Memory B cell (primary cell): Measurements from ENCODE around the gene GGA1.

Source experiments
- ATAC-seq: fragments of 150-1000 bp; cut with Tn5 transposase; 2 replicates; pipeline ENCODE4 v1.10.0; 2021; ENCODE audit warnings: low read depth, mild to moderate bottlenecking, moderate library complexity
- DNase-seq, 2 donors: peaks; one replicate each; pipeline ENCODE4 v3.0.0; 2022; ENCODE audit warnings: low spot score in 2 of 2
- H3K27ac Mint-ChIP-seq: one replicate; pipeline ENCODE4 v1.8.0; 2022; ENCODE audit warnings: mild to moderate bottlenecking, moderate library complexity, mixed read lengths
- H3K27me3 Mint-ChIP-seq: one replicate; pipeline ENCODE4 v1.8.0; 2022; ENCODE audit warnings: mixed read lengths
- H3K36me3 Mint-ChIP-seq: one replicate; pipeline ENCODE4 v1.8.0; 2022; ENCODE audit warnings: mild to moderate bottlenecking, mixed read lengths
- H3K4me1 Mint-ChIP-seq: one replicate; pipeline ENCODE4 v1.8.0; 2022; ENCODE audit warnings: mixed read lengths
- H3K4me3 Mint-ChIP-seq: one replicate; pipeline ENCODE4 v1.8.0; 2022; ENCODE audit warnings: mild to moderate bottlenecking, moderate library complexity, mixed read lengths
- H3K9me3 Mint-ChIP-seq: one replicate; pipeline ENCODE4 v1.8.0; 2022; ENCODE audit warnings: mixed read lengths

GGA1 gene

DNA sequence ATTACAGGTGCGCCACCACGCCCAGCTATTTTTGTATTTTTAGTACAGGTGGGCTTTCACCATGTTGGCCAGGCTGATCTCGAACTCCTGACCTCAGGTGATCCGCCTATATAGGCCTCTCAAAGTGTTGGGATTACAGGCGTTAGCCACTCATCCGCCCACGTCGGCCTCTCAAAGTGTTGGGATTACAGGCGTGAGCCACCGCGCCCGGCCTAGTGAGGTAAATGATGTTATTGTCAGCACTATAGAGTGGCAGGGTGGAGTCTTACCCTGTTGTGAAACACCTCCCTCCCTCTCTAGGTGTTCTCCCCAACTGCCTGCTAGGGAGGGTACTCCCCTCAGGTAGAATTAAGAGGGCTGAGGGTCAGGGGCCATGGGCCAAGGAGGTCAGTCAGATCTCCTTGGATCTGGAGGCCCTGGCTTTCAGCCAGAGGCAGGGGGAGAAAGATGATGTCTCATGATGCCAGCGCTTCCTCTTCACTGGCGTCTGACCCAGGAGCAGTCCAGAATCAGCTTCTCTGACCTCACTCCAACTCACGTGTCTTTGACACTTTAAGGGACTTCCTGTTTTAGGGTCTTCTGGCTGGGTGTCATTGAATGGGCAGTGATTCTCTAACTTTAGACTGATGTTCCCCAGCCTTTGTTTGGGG lies 2.0 kb downstream of the GGA1 start:
- Mint-ChIP-seq H3K4me3 (peak overlapping the region; percentile 86), H3K27me3 (peaks cover under 1% of the 10 kb centered on the region), H3K27ac (peak overlapping the region; percentile 31), H3K4me1 (peaks cover 15% of the 10 kb centered on the region), H3K9me3 (no peaks in the 10 kb centered on the region), H3K36me3 (peaks cover 6% of the 10 kb centered on the region)
- ATAC-seq: no peak
- no peak for DNase-seq

DNA sequence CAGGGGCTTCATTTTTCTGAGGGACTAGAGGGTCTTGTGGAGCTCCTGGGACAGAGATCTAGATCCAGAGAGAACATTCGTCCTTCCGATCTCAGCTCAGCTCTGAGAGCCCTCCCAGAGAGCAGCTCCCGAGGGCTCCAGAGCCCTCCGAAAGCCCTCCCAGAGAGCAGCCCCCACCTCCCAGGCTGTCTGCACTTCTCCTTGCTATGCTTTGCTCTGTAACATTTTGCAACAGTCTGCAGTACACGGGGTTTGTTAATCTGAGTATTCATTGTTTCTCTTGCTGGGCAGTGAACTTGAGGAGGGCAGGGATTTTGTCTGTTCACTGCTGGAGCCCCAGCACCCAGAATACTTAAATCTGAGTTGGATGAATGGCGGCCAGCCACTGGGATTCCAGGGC lies 2.6 kb downstream of the GGA1 start:
- H3K27me3 Mint-ChIP-seq: no peaks in the 10 kb centered on the region
- no peaks in the 10 kb centered on the region for H3K9me3 Mint-ChIP-seq
- ATAC-seq (no peak), DNase-seq (no peak)
- H3K4me1 Mint-ChIP-seq: peaks cover 18% of the 10 kb centered on the region
- no peak overlapping the region for H3K4me3 Mint-ChIP-seq
- peaks cover 6% of the 10 kb centered on the region for H3K36me3 Mint-ChIP-seq
- no peak overlapping the region for H3K27ac Mint-ChIP-seq

DNA sequence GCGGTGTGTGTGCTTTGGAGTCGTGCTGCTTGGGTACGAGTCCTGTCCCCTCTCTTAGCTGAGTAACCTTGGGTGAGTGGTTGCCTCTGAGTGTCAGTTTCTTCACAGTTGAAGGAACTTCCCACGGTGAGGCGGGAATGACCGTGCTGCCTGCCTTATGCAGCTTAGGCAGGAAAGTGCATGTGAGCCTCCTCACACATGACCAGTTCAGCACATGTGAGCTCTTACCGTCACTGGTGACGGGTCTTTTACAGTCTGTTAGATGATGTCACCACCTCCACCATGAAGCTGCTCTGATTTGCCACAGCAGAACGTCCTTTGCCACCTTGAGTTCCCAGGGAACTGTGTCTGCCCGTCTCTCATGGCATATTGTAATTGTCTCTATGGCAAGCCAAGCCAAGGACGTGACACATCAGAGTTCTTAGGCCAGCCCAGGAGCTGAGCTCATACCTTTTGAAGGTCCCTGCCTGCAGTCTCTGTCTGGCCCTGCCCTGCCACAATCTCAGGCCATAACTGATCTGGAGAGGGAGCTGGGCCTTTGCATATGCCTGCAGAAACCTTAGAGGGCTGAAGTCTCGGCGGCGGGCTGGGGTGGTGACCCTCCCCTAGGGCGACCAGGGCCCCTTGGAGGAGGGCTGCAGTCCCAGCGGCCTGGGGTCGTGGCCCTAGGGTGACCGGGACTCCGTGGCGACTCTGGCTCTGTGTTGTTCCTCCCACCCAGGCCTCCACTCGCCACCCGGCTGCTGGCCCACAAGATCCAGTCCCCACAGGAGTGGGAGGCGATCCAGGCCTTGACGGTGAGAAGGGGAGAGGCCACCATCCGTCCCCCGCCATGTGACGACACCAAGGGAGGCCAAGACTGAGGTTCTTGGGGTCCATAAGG lies 7.8 kb downstream of the GGA1 start:
- no peaks in the 10 kb centered on the region for H3K9me3 Mint-ChIP-seq
- H3K36me3 Mint-ChIP-seq: peaks cover 12% of the 10 kb centered on the region
- ATAC-seq (peak; percentile 59), DNase-seq (no peak)
- H3K4me1 Mint-ChIP-seq: peaks cover 27% of the 10 kb centered on the region
- no peaks in the 10 kb centered on the region for H3K27me3 Mint-ChIP-seq
- H3K4me3 Mint-ChIP-seq: no peak overlapping the region
- peak overlapping the region; percentile 80 for H3K27ac Mint-ChIP-seq

DNA sequence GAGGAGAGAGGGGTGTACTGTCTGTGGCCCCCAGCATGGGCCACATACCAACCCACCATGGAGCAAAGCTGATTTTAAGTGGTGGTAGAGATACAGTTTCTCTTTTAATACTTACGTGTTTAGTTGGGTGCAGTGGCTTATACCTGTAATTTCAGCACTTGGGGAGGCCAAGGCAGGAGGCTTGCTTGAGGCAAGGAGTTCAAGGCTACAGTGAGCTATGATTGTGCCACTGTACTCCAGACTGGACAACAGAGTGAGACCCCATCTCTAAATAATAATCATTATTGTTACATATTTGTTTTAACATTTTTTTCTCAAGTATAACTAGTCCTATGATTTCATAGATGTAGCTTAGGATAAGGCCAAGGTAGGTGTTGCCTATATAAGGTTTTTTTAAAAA lies 8.8 kb downstream of the GGA1 start:
- Mint-ChIP-seq H3K4me3 (no peak overlapping the region), H3K4me1 (peaks cover 28% of the 10 kb centered on the region), H3K36me3 (peaks cover 12% of the 10 kb centered on the region), H3K9me3 (no peaks in the 10 kb centered on the region), H3K27me3 (no peaks in the 10 kb centered on the region), H3K27ac (peak overlapping the region; percentile 87)
- ATAC-seq (no peak), DNase-seq (no peak)

DNA sequence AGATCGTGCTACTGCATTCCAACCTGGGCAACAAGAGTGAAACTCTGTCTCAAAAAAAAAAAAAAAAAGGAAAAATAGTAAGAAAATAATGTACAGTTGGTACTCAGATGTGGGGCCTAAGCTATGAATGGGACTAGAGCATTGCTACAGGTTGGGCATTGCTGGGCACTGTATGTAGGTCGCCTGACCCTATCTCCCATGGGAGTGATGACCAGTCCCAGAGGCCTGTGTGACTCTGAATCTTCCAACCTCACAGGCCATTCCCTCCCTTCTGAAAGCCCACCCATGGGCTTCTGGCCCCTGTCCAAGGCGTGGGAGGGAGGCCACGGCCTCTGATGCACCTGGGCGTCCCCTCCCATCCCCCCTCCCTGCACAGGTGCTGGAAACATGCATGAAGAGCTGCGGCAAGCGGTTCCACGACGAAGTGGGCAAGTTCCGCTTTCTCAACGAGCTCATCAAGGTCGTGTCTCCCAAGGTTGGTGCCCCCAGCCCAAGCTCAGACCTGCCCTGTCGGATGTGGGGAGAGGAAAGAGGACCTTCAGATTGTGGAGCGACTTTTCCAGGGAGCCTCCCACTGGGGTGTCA lies 9.5 kb downstream of the GGA1 start:
- H3K27me3 Mint-ChIP-seq: no peaks in the 10 kb centered on the region
- DNase-seq: peak; percentile 55 to 68
- H3K36me3 Mint-ChIP-seq: peaks cover 12% of the 10 kb centered on the region
- H3K9me3 Mint-ChIP-seq: no peaks in the 10 kb centered on the region
- H3K4me1 Mint-ChIP-seq: peaks cover 28% of the 10 kb centered on the region
- ATAC-seq: peak; percentile 86
- peak overlapping the region; percentile 87 for H3K27ac Mint-ChIP-seq
- peak overlapping the region; percentile 67 for H3K4me3 Mint-ChIP-seq

DNA sequence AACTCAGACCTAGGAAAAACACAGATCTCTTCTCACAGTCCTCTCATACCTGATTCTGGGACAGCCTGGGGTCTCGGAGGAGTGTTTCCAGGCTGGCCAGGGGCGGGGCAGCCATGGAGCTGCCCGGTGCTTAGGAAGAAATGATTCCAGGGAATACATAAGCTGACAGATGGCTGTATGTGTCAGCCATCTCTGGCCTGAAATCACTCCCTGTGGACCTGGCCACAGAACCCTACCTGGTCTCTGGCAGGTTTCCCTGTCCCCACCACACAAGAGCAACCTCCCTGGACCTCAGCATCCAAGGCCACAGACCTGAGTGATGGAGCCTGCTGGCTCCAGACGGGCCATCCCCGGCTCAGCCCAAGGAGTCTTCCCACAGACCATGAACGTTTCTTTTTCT lies 10.0 kb downstream of the GGA1 start:
- Mint-ChIP-seq H3K27ac (peak overlapping the region; percentile 87), H3K9me3 (no peaks in the 10 kb centered on the region), H3K4me1 (peaks cover 29% of the 10 kb centered on the region), H3K4me3 (peak overlapping the region; percentile 67), H3K27me3 (no peaks in the 10 kb centered on the region), H3K36me3 (peaks cover 11% of the 10 kb centered on the region)
- ATAC-seq (no peak), DNase-seq (no peak)

DNA sequence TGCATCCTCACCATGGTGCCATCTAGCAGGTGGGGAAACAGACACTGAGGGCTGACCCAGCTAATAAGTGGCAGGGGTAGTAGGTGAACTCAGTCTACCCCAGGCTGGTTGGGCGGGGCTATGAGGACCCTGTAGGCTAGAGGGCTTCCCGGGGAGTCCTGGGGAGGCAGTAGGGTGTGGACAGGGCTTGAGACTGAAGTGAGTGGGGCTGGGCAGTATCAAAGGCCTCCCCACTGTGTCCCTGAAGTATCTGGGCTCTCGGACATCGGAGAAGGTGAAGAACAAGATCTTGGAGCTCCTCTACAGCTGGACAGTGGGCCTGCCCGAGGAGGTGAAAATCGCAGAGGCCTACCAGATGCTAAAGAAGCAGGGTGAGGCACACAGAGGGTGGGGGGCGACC lies 11.4 kb downstream of the GGA1 start:
- Mint-ChIP-seq H3K36me3 (peaks cover 11% of the 10 kb centered on the region), H3K9me3 (no peaks in the 10 kb centered on the region), H3K4me1 (peaks cover 36% of the 10 kb centered on the region), H3K4me3 (no peak overlapping the region), H3K27me3 (no peaks in the 10 kb centered on the region), H3K27ac (peak overlapping the region; percentile 87)
- DNase-seq (no peak), ATAC-seq (no peak)

DNA sequence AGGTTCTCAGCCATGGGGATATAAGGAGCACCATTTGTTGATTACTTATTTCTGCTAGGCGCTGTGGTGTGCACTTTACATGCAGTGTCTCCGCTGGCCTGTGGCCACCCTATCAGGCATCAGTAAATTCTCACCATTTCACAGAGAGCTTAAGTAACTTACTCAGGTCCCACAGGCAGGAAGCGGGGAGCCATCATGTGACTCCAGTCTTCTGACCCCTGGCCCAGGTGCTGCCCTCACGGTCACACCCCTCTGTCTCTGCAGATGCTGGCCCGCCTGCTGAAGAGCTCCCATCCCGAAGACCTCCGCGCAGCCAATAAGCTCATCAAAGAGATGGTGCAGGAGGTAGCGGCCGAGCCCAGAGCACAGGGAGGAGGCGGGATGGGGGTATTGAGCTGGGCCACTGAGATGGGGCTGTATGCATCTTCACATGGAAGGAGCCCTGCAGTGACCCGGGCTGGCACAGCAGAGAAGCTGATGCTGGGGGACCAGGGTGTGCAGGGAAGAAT lies 12.8 kb downstream of the GGA1 start:
- DNase-seq (no peak), ATAC-seq (no peak)
- H3K36me3 Mint-ChIP-seq: peaks cover 15% of the 10 kb centered on the region
- H3K4me1 Mint-ChIP-seq: peaks cover 39% of the 10 kb centered on the region
- H3K4me3 Mint-ChIP-seq: peak overlapping the region; percentile 14
- H3K9me3 Mint-ChIP-seq: no peaks in the 10 kb centered on the region
- no peaks in the 10 kb centered on the region for H3K27me3 Mint-ChIP-seq
- H3K27ac Mint-ChIP-seq: no peak overlapping the region

DNA sequence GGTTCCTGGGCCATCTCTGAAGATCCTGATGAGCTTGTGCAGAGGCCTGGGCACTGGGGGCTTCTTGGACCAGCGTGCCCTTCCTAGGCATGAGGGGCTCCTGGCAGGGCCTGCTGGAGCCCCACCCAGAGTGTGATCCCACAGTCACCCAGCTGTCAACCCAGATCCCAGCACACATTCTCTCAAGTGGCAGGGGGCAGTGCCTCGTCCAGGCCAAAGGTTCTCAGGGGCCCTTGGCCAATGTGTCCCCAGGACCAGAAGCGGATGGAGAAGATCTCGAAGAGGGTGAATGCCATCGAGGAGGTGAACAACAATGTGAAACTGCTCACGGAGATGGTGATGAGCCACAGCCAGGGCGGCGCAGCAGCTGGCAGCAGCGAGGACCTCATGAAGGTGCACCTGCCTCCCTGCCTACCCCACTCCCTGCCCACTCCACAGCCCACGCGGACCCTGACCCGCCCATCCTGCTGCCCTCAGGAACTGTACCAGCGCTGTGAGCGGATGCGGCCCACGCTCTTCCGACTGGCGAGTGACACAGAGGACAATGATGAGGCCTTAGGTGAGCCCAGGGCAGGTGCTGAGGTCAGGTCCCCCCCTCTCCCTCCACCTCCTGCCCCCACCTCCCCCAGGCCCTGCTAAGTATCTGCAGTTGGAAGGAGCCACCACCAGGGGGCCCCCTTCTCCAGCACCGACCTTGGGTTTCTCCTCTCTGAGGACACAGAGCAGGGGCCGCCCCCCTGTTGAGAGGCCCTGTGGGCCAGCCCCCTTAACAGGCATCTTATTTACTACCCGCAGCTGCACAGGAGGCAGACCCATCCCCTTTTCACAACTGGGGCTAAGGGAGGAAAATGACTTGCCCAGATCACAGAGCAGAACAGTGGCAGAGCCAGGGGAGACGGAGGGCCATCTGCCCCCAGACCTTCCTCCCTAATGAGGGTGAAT lies 14.7 kb downstream of the GGA1 start:
- Mint-ChIP-seq H3K4me3 (peak overlapping the region; percentile 72), H3K27me3 (no peaks in the 10 kb centered on the region), H3K4me1 (peaks cover 51% of the 10 kb centered on the region), H3K9me3 (no peaks in the 10 kb centered on the region), H3K27ac (peak overlapping the region; percentile 88), H3K36me3 (peaks cover 15% of the 10 kb centered on the region)
- ATAC-seq: peak; percentile 68
- peak; percentile 79 to 80 for DNase-seq

DNA sequence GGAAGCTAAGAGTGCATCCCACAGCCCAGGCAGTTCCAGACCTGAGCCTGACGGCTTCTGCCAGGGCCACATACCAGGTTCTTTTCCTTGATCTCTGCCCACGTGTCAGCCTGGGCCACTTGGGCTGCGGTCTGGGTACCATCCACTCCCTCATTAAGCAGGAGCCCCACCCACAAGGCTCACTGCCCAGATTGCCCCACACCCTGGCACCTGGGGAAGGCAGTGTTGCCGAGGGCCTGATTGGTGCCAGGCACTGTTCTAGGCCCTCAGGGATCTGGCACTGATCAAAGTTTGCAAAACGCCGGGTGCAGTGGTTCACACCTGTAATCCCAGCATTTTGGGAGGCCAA lies 15.4 kb downstream of the GGA1 start:
- DNase-seq (no peak), ATAC-seq (no peak)
- H3K4me3 Mint-ChIP-seq: no peak overlapping the region
- no peaks in the 10 kb centered on the region for H3K9me3 Mint-ChIP-seq
- peak overlapping the region; percentile 88 for H3K27ac Mint-ChIP-seq
- H3K36me3 Mint-ChIP-seq: peaks cover 14% of the 10 kb centered on the region
- no peaks in the 10 kb centered on the region for H3K27me3 Mint-ChIP-seq
- peaks cover 52% of the 10 kb centered on the region for H3K4me1 Mint-ChIP-seq

DNA sequence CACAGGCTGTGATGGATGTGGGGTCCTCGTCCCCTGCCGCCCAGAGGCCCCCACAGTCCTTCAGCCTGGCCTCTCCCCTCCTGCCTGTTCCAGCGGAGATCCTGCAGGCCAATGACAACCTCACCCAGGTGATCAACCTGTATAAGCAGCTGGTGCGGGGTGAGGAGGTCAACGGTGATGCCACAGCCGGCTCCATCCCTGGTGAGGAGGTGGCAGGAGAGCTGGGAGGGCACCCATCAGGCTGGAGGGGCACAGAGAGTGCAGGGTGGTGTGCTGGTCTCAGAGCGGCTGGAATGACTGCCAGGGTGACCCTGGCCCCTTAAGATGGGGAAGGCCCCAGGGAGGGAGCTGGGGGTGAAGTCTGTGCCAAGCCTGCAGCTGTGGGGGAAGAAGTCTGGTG lies 16.2 kb downstream of the GGA1 start:
- H3K4me3 Mint-ChIP-seq: peak overlapping the region; percentile 60
- peaks cover 15% of the 10 kb centered on the region for H3K36me3 Mint-ChIP-seq
- no peaks in the 10 kb centered on the region for H3K9me3 Mint-ChIP-seq
- DNase-seq: no peak
- no peaks in the 10 kb centered on the region for H3K27me3 Mint-ChIP-seq
- peaks cover 50% of the 10 kb centered on the region for H3K4me1 Mint-ChIP-seq
- no peak for ATAC-seq
- H3K27ac Mint-ChIP-seq: peak overlapping the region; percentile 88

DNA sequence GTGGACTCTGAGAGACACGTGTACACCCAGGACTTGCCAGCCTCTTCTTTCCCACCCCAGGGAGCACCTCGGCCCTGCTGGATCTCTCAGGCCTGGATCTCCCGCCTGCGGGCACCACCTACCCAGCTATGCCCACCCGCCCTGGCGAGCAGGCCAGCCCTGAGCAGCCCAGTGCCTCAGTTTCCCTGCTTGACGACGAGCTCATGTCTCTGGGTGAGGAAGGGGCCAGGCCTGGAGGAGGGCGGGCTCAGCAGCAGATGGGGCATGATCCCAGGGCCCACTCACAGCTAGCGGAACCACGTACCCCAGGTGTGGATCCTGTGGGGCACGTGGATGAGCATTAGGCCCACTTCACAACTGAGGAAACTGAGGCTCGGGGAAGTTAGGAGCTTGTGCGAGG lies 17.1 kb downstream of the GGA1 start:
- Mint-ChIP-seq H3K27ac (peak overlapping the region; percentile 88), H3K4me1 (peaks cover 48% of the 10 kb centered on the region), H3K4me3 (no peak overlapping the region), H3K36me3 (peaks cover 12% of the 10 kb centered on the region), H3K27me3 (no peaks in the 10 kb centered on the region), H3K9me3 (no peaks in the 10 kb centered on the region)
- ATAC-seq (no peak), DNase-seq (no peak)

DNA sequence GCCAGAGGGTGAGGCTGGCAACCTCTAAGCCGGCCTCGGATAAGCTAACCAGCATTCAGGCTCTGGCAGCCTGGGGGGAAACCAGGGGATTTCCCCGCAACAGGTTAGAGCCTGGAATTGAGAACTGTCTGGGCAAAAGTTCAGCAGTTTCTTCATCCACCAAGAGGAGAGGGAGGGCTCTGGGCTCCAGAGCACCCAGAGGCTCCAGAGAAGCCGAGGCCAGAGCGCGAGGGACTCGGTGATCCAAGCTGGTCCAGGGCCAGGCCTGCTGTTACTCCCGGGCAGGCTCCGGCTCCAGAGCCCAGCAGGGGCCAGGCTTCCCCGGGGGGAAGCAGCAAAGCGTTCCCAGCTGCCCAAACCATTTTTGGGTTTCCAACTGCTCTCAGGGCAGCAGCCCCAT lies 17.5 kb downstream of the GGA1 start:
- peaks cover 46% of the 10 kb centered on the region for H3K4me1 Mint-ChIP-seq
- H3K4me3 Mint-ChIP-seq: peak overlapping the region; percentile 17

More for the DNA sequence above, 17.5 kb downstream of the GGA1 start:
- H3K27me3 Mint-ChIP-seq: no peaks in the 10 kb centered on the region
- peaks cover 12% of the 10 kb centered on the region for H3K36me3 Mint-ChIP-seq
- DNase-seq: no peak
- no peak for ATAC-seq
- no peaks in the 10 kb centered on the region for H3K9me3 Mint-ChIP-seq
- peak overlapping the region; percentile 88 for H3K27ac Mint-ChIP-seq
